AG20443 (cell line): Measurements from ENCODE around the gene RAB31.
A peak's percentile ranks its signal among the peaks of the same experiment; 100 is the strongest.

Experiments
- DNase-seq: peaks from one replicate; pipeline ENCODE4 v3.0.0; 2012; ENCODE audit warnings: low spot score, mixed read lengths

The RAB31 gene

DNA sequence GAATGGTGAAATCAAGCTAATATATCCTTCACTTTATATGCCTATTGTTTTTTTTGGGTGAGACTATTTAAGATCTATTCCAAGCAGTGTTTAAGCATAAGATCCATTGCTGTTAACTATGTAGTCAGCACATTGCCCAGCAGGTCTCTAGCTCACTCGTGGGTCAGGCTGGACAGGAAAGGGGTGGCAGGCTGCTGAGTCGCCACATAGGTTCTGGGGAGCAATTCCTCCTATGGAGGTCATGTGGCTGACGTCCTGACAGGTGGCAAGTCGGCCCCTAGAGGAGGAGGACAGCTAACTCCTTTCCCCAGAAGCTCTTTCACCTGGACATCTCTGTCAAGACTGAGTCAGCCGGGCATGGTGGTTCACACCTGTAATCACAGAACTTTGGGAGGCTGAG is 13.9 kb upstream of the RAB31 start:
- DNase-seq, result no peak

DNA sequence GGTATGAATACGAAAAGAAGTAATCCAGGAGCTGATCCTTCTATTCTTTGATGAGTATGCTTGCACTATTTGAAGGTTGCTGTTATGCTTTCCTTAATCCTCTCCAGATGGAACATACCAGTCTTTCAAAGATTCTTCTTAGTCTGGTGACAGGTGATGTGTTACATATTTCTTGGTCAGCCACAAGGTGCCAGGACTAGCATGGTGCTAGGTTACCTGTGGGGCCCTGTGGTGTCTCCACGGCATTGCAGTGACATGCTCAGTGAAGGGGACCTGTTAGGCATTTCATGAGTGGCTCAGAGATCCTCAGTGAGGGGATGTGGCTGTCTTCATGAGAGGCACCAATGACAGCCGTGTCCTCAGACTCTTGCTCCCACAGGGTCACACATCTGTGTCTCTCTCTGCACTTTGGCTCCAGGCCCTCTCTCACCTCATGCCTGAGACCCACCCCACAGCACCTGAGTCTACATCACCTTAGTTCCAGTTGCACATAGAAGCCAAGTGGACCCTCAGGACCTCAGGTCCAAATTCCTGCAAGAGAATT is 13.1 kb upstream of the RAB31 start:
- no peak for DNase-seq

DNA sequence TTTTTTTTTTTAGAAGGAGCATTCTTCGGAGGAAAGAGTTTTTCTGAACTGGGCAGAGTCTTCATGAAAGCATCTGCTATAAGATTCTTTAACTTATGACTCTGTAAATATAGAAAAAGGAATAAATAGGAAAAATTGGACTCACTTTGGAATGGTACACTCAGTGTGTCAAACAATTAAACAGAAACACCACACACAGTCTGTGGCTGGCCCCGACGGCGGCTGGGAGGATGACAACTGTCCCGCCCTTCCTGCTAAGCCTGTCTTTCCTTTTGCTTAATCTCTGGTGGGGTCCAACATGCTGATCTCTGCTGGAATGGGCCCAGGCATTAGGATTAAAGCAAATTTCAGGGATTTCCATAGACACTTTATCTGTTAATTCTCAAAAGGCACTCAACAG is 12.5 kb upstream of the RAB31 start:
- DNase-seq, result no peak

DNA sequence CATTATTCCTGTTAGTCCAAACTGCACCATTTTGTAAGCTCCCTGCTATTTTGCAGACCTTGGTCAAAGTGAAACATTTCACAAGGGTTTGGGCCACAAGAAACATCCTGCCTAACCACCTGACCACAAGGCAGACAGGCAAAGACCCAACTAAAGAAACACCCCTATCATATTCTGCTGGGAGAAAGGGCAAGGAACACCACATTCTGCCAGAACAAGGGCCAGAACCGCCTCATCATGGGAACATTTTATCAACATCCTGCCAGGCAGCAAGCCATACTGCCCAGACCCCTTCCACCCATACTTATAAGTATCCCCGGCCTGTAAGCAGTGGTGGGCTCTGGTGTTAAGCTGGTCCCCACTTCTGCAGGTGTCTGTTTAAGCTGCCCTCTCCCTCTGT is 12.0 kb upstream of the RAB31 start:
- DNase-seq, result no peak

DNA sequence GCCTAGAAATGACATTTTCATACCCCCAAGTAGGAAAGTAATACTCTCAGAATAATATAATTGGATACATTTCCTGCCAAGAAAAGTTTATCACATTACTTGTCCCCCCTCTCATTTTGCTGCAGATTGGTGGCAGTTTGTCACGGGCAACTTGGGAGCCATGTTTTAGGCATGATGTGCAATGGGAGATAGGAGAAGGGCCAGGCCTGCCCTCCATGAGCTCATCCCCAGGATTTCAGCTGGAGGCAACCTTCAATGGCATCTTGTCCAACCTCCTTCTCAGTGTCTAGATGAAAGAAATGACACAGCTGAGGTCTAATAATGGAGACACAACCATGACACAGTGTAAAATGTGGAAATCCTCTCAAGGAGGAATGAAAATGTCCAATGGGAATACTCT is 11.4 kb upstream of the RAB31 start:
- no peak for DNase-seq

DNA sequence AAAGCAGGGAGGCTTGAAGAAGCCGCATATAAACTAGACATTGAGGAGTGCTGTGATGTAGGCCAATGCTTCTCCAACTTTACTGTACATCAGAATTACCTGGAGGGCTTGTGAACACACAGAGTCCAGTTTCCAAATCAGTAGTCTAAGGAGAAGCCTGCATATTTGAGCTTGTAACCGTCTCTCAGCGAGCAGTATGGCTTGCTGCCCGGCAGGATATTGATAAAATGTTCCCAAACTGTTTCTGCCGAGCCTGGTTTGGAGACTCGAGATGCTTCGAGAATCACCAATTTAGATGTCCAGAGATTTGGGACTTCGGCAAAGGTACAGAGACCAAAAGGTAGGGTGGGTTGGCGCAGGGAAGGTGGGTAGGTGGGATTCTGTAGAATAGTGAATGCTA is 11.0 kb upstream of the RAB31 start:
- DNase-seq, result no peak

DNA sequence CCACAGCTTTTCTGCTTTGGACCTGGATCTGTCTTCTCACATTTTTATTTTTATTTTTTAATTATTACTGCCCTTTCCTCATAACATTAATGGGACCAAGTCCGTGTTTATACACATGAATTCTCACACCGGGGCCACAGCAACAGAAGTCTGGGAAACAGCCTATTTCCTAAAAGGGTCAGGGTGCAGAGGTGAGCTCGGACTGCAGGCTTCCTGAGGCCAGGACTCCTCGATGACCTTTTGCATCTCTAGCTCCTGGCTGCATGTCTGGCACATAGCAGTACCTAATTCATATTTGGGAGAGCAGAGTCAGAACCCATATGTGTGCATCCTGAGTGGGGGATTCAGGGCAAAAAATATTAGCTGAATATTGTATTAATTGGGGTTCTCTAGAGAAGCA is 9.6 kb upstream of the RAB31 start:
- no peak for DNase-seq

DNA sequence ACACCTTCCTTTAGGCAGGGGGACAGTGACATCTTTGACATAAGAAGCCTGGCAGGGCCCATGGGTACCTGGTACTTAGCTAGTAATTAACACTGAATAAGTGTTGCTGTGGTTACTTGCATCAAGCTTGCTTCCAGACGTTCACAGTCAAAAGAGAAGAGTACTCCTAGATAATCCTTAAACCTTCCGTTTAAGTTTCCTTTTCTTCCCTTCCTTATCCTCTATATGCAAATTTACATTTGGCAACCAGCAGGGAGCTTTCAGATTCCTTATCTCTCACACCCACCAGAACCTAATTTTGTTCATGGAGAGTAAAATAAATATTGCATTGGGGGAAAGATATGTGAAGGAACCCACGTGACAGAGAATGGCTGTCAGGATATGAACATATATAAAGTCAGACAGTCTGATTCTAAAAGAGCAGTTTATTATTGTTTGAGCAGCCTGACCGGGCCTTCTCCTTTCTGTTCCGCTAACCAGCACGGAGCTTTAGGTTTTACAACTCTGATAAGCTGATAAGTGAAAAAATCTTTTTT is 7.8 kb upstream of the RAB31 start:
- no peak for DNase-seq

DNA sequence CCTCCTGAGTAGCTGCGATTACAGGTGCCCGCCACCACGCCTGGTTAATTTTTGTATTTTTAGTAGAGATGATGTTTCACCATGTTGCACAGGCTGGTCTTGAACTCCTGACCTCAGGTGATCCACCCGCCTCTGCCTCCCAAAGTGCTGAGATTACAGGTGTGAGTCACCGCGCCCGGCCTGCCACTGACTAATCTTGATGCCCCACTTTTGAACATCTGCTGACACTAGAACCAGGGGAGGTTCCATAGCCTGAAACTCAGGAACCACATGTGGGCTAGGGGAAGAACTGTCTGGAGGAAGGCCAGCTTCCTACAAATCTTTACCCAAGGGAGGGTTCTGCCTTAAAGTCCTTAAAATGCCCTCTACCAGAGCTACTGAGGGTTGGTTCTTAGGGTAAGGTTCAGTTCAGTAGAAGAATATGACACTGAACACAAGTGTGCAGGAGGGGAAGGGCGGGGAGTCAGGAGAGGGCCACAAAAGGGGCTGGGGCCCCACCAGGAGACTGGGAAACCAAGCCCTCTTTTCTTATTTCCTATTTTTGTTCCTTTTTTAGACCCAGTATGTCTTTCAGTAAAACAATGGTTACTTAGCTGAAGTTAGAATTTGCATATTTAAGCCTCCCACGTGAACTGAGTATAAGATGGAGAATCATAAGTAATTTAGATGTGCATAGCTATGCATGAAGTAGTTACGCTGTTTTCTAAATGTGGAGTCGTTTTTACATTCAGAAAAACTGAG is 6.3 kb upstream of the RAB31 start:
- DNase-seq, result no peak

DNA sequence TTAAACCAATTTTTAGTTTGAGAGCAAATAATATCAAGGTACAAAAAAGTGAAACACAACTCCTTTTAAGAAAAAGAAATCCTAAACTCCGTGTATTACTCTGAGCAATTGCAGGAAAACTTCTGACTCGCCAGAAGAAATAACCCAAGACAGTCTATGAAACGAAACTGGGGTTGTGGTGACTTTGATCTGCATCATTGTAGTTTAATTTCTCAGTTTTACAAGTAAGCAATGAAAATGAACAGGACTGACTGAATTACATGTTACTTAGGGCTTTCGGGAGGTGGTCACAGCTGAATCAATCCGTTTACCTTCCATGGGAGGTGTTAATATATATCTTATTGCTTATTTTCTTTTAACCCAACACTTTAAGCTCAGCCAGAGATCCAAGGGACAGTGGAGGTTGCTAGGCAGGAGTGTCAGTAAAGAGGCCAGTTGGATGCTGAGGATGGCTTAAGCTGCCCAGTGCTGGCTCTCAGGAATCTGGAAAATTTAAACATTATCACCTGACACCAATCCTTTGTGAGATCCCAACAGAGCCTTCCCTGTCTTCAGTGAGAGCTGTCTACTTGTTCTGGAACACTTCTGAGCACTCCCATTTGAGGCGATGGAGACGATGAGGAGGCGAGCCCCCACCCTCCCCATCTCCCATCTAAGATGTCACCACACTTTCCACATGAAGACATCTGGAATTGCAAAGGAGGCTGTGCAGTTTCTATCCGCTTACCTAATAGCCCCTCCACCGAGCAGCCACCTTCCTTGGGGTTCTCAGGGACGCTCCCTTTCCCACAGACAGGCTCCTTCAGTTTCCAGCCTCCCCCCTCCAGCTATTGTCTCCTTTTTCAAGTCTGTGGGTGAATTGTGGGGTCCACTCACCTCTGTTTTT is 3.6 kb upstream of the RAB31 start:
- DNase-seq, result no peak

DNA sequence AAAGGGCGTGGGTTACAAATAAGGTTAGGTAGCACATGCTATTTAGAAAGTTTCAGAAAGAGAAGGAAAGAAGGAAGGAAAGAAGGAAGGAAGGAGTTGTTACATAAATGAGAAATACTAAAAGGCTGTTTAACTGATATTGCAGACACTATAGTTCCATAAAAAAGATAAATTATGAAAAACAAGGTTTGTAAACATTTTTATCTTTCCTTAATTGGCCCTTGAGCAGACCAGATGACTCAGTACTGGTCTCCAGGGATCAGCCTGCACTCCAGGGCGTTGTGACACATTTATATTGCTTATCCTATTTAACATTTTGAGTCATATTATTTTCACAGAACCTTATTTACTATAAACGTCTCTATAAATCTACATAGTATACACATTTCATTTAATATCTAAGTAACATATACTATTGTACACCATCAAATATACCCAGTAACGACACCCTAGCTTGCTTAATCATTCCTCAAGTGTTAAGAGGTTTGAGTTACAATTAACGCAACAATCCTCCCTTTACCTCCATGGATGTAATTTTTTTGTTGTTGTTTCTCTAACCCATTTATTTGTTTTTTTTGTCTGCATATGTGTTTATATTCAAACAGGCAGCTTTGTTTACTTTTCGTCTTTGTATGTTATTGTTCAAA is 2.8 kb upstream of the RAB31 start:
- DNase-seq, result peak; percentile 63

DNA sequence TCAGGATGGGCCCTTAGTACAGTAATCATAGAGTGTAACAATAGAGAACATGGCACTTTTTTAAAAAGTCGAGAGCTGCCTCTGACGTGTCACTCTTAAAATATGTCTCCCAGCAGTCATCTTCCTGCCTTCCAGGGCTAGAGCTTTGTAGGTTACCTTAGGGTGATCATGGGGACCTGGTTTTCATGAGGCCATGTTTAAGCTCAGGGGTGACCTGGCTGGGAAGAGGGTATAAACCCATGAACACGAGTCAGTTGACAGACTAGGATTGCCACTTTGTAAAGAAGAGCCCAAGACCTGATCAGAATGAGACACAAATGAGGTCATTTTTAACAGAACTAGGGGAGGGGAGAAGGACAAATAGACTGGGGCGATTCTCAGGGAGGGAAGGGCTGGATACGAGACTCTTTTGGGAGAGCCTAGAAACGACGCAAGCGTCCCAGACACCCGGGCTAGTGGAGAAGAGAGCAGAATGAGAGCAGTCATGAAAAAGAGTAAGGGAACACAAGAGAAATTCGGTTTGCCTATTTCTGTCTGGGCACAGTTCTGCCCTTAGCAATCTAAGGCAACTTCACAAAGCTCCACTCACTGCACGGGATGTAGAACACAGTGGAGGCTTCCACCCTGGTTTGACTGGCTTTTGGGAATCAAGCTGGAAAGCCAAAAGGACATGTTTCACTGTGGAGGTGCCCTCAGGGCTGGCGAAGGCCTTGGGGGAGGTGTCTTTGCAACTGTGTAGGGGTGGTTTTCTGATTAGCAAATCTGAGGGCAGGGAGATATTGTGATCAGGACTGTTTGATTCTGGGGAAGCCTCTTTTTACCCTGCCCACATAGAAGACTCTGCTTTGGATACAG is 1.8 kb upstream of the RAB31 start:
- DNase-seq, result no peak

DNA sequence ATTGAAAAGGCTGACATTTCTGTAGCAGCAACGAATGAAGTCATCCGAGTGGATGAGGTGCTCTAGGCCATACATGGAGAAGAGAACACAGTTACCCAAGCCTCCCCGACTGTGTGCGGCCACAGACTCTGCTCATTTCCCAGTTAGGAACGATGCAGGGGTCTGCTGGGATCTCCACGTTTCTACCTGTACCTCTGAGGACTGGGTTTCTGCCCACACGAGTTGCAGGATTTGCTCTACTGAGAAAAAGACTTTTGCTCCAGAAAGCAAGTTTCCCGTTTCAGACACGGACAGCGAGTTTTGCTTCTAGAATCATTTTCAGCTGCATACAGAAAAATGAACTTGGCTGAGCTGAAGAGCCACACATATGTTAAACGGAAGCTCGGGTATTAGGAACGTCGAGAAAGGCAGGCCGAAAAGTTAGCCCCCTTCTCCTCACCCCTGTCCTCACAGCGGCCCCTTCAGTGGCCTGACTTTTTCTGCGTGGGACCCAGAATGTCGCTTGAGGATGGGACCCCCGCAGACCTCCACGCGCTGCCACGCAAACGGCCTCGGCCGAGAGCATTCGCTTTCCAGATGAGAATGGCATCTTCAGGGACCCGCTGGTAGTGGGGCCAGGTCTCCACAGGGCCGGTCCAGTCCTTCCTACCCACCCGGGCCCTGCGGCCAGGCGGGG is 582 bp upstream of the RAB31 start:
- DNase-seq, result peak; percentile 32

DNA sequence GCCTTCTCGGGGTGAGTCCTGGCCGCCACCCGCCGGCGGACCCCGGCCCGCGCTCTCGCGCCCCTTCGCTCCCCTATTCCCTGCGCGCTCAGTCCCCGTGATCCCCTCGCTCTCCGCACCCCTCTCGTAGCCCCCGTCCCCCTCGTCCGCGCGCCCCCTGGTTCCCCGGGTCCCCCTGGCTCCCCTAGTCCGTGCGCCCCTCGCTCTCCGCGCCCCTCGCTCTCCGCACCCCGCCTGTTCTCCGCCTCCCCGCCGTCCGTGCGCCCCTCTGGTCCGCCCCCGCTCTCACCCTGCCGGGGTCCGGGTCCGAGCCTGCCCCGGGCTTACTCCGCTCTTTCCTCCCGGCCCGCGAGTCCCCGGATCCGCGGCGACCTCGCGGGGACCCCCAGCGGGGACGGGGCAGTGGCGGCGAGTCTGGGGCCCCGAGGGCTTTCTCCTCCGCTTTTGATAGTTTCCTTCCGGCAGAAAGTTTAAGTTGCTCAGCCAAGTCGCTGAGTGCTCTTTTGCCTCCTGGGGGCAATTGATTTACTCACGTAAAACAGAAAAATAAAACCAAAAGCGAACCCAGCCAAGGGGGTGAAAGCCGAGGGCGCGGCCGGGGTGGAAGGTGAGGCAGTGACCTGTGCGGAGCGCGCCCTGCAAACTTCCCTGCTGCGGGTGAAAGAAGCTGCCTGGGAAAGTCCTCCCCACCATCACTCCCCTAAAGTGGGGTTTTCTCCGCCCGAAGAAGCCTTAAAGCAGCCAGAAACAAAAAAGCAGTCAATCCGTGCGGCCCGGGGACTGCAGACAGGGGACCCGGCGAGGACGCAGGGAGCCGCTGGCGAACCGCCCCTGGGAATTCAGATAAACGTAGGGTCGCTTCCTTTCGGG is 568 bp downstream of the RAB31 start:
- peak; percentile 22 for DNase-seq

DNA sequence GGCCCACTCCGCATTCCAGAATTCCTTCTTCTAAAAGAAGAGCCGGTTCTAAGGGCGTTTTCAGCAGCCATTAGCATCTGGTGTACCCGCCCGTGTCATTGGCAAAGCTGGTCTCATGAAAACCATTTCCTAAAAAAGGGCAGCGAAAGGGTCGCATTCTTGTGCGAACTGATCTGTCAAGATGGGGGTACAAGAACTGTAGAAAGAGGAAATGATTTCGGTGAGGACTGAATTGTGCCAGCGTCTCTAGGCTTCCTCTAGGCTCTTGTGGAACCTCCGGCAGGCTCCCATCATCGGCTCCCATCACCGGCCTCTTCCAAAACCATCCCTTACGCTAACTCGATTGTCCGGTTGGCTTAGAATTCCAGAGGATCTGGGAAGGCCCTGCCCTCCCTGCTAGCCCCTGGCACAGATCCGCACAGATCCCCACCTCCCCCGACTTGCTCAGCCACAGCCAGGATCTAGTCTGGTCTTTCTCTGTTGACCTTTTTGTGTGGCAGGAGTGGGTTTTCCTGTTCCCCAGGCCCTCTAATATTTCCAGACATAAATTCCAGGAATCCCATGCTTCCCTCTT is 1.3 kb downstream of the RAB31 start:
- peak; percentile 65 for DNase-seq

DNA sequence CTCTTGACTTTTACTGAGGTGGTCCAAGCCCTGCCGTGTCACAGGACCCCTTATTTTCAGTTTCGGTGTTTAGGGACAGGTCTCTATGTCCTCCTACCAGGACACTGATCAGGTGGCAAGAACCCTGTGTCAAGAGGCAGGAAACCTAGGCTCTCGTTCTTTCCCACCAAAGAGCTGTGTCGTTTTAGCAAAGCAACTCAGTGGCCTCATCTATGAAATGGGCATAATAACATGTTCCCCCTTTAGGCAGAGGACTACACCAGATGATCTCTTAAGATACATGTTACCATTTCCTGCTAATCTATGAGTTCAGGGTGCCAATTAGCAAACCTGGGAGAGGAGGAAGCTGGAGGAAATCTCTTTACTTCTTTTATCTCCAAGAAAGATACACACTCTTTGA is 1.9 kb downstream of the RAB31 start:
- no peak for DNase-seq

DNA sequence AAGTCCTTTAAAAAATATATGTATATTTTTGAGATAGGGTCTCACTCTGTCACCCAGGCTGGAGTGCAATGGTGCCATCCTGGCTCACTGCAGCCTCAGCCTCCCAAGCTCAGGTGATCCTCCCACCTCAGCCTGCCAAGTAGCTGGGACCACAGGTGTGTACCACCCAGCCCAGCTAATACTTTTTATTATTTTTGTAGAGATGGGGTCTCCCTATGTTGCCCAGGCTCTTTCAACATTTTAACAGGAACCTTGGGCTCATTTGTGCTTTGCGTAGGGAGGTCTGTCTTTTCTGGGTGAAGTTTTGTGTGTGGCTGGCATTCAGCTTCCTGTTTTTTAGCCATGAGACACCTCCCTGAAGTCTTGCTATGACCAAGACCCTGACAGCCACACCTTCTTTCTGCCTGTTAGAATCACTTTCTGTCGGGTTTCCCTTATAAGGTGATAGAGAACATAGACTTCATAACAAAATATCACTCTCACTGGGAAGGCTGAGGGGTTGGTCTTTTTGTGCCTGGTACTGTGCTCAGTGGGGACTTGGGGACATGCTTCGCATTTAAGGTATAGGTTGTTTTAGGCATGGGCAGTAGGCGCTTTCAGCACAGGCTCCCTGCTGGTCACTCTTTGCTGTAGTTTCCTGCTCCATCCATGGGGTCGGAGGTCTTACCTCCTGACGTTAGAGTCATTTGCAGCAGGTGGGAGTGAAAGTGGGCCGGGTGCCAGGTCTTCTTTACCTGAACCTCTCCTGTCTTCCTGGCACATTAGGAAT is 3.4 kb downstream of the RAB31 start:
- no peak for DNase-seq

DNA sequence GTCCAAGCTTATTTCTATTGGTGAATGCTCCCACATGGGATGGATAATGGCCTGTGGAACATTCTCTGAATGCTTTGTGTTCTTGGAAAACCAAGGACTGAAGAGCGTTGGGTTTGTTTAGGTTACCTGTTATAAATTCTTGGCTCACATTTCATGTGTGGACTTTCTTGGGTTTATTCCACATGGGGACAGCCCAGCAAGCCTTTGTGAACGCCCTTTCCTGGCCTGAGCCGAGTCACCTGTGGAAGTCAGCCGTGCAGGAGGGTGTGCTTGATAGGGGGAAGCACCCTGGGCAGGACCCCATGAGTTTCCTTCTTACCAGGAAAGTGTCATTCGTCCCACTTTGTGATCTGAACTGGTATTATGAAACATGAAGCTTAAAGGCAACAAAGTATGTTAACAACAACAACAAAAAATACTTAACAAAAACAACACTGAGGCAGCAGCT is 4.1 kb downstream of the RAB31 start:
- DNase-seq, result no peak

DNA sequence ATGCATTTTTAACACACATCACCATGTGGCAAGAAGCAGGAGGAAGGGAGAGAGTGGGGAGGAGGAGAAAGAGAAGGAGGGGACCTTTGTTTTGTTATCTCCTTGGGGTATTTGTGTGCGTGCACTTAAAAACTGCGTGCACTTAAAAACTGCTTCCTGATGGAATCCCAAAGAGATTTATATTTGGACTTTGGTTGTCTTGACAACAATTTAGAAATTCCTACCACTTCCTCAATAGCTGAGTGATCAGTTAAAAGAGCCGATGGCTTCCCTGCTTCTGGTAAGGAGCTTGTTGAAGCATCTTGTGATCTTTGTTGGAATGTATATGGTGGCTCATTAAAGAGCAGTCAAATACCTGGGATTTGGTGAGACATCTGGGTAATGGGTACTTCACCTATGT is 4.5 kb downstream of the RAB31 start:
- peak; percentile 45 for DNase-seq
